Measurements from ENCODE around the gene CCT8L2.
"Not testable (repeated sequence)": the region's sequence is repeated elsewhere in the genome, so short reads cannot be mapped to it uniquely, and the experiment has no call there.

CCT8L2 gene

GRCh38 chr22:16558376-16558945 is 34.1 kb downstream of the CCT8L2 start:
- not testable (repeated sequence) for DNase-seq

- DNase-seq = not testable (repeated sequence)
Observed at GRCh38 chr22:16557511-16557910, 35.1 kb downstream of the CCT8L2 start.

- not testable (repeated sequence) for DNase-seq
Observed at GRCh38 chr22:16555077-16555994, 37.3 kb downstream of the CCT8L2 start.

GRCh38 chr22:16543310-16543709 is 49.3 kb downstream of the CCT8L2 start:
- peak; percentile 32 for DNase-seq

Measured in NCI-H2029 (cell line).